ENCODE data around the gene ABTB2. TPM values are rescaled to one million over a fixed set of nuclear protein-coding genes. Genes with fewer than 3 reads are reported as not detected.

The ABTB2 gene
- total RNA-seq, 4 donors from 2014 or later: 7.1 to 9.3 (median 7.7) TPM

- H3K4me3 ChIP-seq: no peak overlapping the region
- H3K27me3 ChIP-seq: no peaks in the 10 kb centered on the region
- H3K9me3 ChIP-seq: no peaks in the 10 kb centered on the region
- 45 to 52% methylated on average over 18 to 22 of the region's 22 CpGs for WGBS, 2 donors
- H3K36me3 ChIP-seq: no peaks in the 10 kb centered on the region
- H3K27ac ChIP-seq: no peak overlapping the region
- TF ChIP-seq POLR2A (IDR thresholded peaks at IDR 0.05) (no peak), EP300 (IDR thresholded peaks at IDR 0.05) (no peak)
- TF ChIP-seq, protein P1, sequence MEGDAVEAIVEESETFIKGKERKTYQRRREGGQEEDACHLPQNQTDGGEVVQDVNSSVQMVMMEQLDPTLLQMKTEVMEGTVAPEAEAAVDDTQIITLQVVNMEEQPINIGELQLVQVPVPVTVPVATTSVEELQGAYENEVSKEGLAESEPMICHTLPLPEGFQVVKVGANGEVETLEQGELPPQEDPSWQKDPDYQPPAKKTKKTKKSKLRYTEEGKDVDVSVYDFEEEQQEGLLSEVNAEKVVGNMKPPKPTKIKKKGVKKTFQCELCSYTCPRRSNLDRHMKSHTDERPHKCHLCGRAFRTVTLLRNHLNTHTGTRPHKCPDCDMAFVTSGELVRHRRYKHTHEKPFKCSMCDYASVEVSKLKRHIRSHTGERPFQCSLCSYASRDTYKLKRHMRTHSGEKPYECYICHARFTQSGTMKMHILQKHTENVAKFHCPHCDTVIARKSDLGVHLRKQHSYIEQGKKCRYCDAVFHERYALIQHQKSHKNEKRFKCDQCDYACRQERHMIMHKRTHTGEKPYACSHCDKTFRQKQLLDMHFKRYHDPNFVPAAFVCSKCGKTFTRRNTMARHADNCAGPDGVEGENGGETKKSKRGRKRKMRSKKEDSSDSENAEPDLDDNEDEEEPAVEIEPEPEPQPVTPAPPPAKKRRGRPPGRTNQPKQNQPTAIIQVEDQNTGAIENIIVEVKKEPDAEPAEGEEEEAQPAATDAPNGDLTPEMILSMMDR (IDR thresholded peaks at IDR 0.05): no peak
- peaks cover 0 to 43% (median 14%) of the 10 kb centered on the region in 4 donors for H3K4me1 ChIP-seq
- DNase-seq (ENCODE audit: low spot score in 2 of 2): no peak
These were observed 171.6 kb downstream of the ABTB2 start for GRCh38 chr11:34185926-34186841.

DNA sequence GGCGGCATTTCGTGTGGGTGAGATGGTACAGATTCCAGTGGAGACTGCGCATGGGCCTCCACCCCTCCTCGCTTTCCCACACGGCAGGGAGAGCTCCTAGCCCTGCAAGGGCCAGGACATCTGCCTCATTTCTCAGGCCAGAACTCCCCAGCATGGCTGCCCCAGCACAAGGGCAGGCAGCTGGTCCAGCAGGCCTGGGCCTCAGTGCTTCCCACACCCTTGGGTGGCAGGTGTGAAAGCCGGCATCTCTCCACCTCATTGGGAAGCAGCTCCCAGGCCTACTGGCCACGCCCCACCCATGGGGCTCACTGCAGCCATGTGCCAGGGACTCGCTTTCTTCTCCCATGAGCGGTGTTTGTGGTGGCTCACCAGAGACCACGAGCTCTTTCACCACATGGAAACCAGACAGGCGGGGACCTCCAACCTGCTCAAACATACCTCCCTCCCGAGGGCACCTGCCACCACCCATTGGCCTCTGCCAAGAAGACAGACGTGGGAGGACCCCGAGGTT, 173.2 kb downstream of the ABTB2 start:
- WGBS, 2 donors: 86 to 94% methylated on average over 14 of the region's 14 CpGs
- TF ChIP-seq, protein P1 (IDR thresholded peaks at IDR 0.05): no peak
- TF ChIP-seq EP300 (IDR thresholded peaks at IDR 0.05) (no peak), POLR2A (IDR thresholded peaks at IDR 0.05) (no peak)
- no peak overlapping the region for H3K4me3 ChIP-seq

DNA sequence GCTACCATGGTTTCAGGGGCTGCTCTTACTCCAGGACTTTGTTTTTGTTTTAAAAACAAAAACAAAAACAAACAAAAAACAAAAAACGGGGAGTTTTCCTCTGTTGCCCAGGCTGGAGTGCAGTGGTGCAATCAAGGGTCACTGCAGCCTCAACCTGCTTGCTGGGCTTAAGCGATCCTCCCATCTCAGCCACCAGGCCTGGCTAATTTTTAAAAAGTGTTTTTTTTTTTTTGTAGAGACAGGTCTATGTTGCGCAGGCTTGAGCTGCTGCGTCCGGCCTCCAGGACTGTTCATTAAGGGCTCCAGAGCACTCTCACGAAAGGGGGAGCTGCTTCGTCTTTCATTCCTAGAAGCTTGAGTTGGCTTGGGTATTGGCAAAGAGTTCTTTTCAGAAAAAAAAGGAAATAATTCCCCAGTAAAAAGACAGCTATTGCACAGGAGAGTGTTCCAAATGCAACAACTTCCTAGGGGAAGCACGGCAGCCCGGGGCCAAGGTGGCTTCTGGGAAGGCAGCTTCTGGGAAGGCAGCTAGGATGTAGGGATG, 173.9 kb downstream of the ABTB2 start:
- TF ChIP-seq, protein P1 (IDR thresholded peaks at IDR 0.05): no peak
- TF ChIP-seq EP300 (IDR thresholded peaks at IDR 0.05) (no peak), POLR2A (IDR thresholded peaks at IDR 0.05) (no peak)
- 88 to 91% methylated on average over 9 of the region's 9 CpGs for WGBS, 2 donors

More for the DNA sequence above, 173.2 kb downstream of the ABTB2 start:
- H3K9me3 ChIP-seq: no peaks in the 10 kb centered on the region
- H3K27ac ChIP-seq: no peak overlapping the region
- peaks cover 0 to 57% (median 22%) of the 10 kb centered on the region in 4 donors for H3K4me1 ChIP-seq
- H3K36me3 ChIP-seq: no peaks in the 10 kb centered on the region
- no peak for DNase-seq (ENCODE audit: low spot score in 2 of 2)
- no peaks in the 10 kb centered on the region for H3K27me3 ChIP-seq

GRCh38 chr11:34182921-34183685, 174.7 kb downstream of the ABTB2 start:
- Histone ChIP-seq H3K9me3 (no peaks in the 10 kb centered on the region), H3K36me3 (no peaks in the 10 kb centered on the region), H3K4me1 (peaks cover 0 to 67% (median 23%) of the 10 kb centered on the region in 4 donors), H3K27me3 (no peaks in the 10 kb centered on the region), H3K4me3 (no peak overlapping the region), H3K27ac (no peak overlapping the region)
- DNase-seq (ENCODE audit: low spot score in 2 of 2): no peak
- TF ChIP-seq, protein P1 (IDR thresholded peaks at IDR 0.05): no peak
- TF ChIP-seq EP300 (IDR thresholded peaks at IDR 0.05): no peak
- no peak for TF ChIP-seq POLR2A (IDR thresholded peaks at IDR 0.05)
- 90 to 94% methylated on average over 11 to 13 of the region's 13 CpGs for WGBS, 2 donors

More for the DNA sequence above, 173.9 kb downstream of the ABTB2 start:
- no peaks in the 10 kb centered on the region for H3K36me3 ChIP-seq
- no peak for DNase-seq (ENCODE audit: low spot score in 2 of 2)
- peaks cover 0 to 64% (median 24%) of the 10 kb centered on the region in 4 donors for H3K4me1 ChIP-seq
- H3K4me3 ChIP-seq: no peak overlapping the region
- H3K27ac ChIP-seq: no peak overlapping the region
- H3K27me3 ChIP-seq: no peaks in the 10 kb centered on the region
- no peaks in the 10 kb centered on the region for H3K9me3 ChIP-seq

All from tibial nerve (tissue), 4 donors.